ENCODE measurements around the gene ABCG1. TPM values are rescaled to one million over a fixed set of nuclear protein-coding genes. Genes with fewer than 3 reads are reported as not detected.

The ABCG1 gene
- total and polyA plus RNA-seq, 2 experiments from 2014 or later: 1.3 to 4.4 TPM

GRCh38 chr21:42225042-42225441 lies 6.1 kb downstream of the ABCG1 start:
- DNase-seq (ENCODE audit: low spot score): no peak
- Mint-ChIP-seq H3K27me3 (ENCODE audit: insufficient read depth, low read depth, poor library complexity) (peaks cover 17% of the 10 kb centered on the region), H3K9me3 (no peaks in the 10 kb centered on the region), H3K4me3 (no peak overlapping the region), H3K4me1 (peaks cover 16% of the 10 kb centered on the region), H3K27ac (no peak overlapping the region), H3K36me3 (ENCODE audit: low read depth) (peaks cover 3% of the 10 kb centered on the region; the same call in 2 of the 3 replicates)
- no peak for ATAC-seq
- H3F3A ChIP-seq (replicated peaks; ENCODE audit: low read depth): no peaks in the 10 kb centered on the region
- H3K79me2 ChIP-seq (replicated peaks; ENCODE audit: insufficient read depth): no peaks in the 10 kb centered on the region
- H3K4me1 ChIP-seq (ENCODE audit: insufficient read depth): peaks cover 4% of the 10 kb centered on the region; the same call in 1 of the 2 replicates
- TF ChIP-seq EZH2 (IDR thresholded peaks at IDR 0.05; ENCODE audit: low read depth, unreplicated experiment) (no peak), ZNF331 (CRISPR knock-in tag; IDR thresholded peaks at IDR 0.05; ENCODE audit: low read depth) (no peak), ZNF462 (CRISPR knock-in tag; IDR thresholded peaks at IDR 0.05) (no peak), CTCF (conservative IDR thresholded peaks at IDR 0.05; ENCODE audit: low read depth in 2 of 2) (no peak), POLR2AphosphoS5 (IDR thresholded peaks at IDR 0.05; ENCODE audit: low read depth) (no peak)
- no peak overlapping the region for H2AFZ ChIP-seq
- no peak overlapping the region for H3K4me3 ChIP-seq
- no peaks in the 10 kb centered on the region for H3K36me3 ChIP-seq (ENCODE audit: insufficient read depth)
- H3K27ac ChIP-seq (ENCODE audit: low read depth): no peak overlapping the region
- no peaks in the 10 kb centered on the region for H3K9me2 ChIP-seq (ENCODE audit: insufficient read depth)
- H3K4me2 ChIP-seq: no peak overlapping the region
- H3K27me3 ChIP-seq (ENCODE audit: insufficient read depth): peaks cover 14% of the 10 kb centered on the region
- no peaks in the 10 kb centered on the region for H4K20me1 ChIP-seq (replicated peaks; ENCODE audit: insufficient read depth)

Data from GM23338 (cell line).